GM21717 (cell line): ENCODE measurements around the gene FOXA2.
"Not testable (repeated sequence)": the region's sequence is repeated elsewhere in the genome, so short reads cannot be mapped to it uniquely, and the experiment has no call there.

Experiments used
- ATAC-seq: cut with Tn5 transposase; IDR thresholded peaks from one replicate; pipeline ENCODE4 v1.9.1; 2021; ENCODE audit warnings: mild to moderate bottlenecking, moderate library complexity; ENCODE audit not compliant: unreplicated experiment

The FOXA2 gene

DNA sequence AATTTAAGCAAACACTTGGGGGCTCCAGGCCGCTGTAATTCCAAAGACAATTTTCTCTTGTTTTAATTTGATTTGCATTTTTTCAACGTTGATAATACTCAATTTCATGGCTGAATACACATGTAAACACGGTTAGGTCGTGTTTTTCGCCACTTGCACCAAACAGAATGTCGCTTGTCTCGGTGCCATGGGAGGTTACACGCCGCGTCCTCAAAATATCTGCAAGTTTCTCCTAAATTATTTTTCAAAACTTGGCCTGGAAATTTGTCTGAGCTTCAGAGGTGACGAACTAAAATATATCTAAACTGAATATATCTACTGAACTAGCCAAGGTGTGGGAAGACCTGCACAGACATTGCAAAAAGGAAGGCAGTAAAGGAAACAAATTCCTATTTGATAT lies 15.0 kb downstream of the FOXA2 start:
- ATAC-seq, result no peak

DNA sequence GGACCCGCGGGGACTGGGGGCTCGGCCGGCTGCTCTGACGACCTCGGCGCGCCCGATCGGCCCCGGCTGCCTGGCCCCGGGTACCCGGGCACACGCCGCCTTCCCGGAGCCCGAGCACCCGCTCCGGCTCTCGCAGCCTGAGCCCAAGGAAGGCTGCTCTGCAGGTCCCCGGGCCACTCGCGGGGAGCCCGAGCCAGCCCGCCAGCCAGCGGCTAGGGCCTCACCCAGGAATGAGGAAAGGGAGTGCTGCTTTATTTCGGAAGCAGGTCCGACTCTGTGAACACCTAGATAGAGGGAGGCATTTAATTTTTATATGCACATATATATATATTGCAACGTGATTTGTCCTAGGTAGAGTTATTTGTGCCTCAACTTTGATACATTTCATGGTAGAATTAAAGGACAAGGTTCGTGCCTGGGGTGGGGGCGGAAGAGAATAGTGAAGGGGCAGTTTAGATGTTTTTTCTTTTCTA lies 15.5 kb downstream of the FOXA2 start:
- no peak for ATAC-seq

DNA sequence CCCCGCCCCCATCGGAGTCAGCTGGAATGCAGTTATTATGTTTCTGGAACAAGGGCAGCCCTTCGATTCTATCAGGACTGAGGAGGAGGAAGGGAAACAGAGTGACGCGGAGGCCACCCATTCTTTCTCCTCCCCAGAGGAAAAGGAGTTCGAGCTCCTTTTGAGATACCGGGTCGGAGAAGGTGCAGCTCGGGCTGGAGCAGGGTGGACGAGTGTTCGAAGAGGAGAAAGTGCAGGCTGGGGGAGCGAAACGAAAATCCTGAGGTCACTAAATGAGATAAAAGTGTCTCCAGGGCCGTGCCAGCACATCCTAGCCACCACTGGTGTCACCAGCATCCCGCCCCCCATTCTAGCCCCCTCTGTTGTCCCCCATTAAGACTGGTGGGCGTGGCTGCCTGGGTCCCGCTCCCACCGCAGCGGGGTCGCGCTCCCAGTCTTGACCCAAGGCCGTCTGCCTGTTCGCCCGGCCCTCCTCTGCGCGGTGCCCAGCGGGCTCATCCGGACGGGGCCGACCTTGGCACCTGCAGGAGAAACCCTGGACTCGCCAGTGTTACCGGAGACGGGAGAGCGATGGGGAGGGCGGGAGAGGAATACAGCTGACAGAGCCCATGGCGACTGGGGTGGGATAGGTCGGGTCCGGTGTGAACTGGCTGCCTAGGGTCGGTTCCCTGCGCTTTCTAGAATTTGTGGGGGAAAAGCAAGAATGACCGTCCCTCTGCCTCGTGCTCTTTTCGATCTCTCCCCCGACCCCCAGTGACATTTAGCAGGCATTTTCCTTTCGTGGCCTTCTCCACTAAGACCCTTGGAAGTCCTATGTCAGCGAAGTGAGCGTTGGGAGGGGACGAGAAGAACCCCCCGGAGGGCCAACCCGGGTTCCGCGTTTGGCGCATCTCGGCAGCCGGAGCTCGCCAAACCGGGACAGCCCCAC lies 16.2 kb downstream of the FOXA2 start:
- ATAC-seq, result no peak

DNA sequence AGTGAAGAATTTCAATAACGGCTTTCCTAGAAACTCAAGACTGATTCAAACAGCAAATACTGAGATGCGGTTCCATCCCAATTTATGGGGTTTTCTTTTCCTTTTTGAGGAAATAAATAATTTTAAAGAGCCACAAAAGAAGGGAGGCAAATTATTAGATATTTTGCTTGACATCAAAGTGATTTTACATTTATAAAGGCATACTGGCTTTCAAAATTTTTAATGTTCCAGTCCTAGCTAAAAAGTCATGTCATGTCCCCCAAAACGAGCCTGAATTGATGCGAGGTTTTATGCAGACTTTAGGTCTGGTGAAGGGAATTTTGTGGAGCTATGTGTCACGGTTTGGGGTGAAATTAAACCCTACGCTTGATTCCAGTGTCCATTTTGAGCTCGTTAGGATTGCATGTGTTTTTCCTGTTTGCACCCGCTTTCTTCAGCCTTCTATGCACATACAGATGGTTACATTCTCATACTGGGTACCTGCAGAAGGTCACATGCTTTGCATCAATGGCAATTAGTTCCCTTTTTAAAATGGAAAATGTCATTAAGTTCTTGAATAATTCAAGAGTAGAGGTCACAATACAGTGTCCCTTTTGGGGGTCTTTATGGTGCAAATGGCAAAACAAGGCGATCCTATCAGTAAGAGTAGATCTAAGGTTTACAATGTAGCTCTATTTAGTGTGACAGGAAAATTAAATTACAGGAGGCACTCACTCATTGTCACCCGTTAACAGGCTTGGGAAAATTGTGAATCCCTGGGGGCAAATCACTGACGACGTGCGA lies 17.3 kb downstream of the FOXA2 start:
- ATAC-seq, result no peak

DNA sequence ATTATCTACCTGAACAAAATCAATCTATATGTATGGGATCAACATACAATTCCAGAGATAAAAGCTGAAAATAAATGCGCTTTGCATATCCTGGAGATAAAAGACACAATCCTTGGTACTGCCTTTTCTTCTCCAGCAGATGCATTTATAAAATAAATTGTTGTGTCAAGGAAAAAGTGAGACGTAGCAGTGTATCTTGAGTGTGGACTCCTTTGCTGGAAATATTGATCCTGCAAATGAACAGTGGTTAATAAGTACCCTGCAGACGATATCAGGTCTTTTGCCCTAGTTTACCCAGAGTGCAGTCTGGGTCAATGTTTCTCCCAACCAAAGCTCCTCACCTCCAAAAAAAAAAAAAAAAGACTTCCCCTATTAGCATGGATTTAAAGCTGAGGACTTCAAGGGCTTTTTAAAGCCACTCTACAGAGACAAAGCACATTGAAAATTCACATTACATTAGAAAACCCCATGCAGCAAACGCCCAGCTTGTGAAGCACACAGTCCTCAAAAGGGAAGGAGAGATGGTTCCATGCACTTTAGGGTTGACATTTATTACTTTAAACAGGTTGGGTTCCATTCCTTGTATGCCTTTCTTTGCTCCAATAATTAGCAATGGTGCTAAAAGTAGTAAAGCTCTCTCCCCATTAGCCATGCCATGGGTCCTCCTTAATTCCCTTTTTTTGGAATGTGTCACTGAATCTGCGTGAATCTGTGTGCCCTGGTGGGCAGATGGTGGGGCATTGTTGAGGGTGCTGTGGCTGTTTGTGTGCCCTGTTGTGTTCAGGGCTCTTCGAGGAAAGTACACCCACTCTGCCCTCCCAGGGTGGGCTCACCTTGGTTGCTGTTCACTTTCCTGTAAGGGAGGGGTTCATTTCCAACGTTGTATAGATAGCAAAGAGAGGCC lies 21.1 kb downstream of the FOXA2 start:
- ATAC-seq, result no peak

DNA sequence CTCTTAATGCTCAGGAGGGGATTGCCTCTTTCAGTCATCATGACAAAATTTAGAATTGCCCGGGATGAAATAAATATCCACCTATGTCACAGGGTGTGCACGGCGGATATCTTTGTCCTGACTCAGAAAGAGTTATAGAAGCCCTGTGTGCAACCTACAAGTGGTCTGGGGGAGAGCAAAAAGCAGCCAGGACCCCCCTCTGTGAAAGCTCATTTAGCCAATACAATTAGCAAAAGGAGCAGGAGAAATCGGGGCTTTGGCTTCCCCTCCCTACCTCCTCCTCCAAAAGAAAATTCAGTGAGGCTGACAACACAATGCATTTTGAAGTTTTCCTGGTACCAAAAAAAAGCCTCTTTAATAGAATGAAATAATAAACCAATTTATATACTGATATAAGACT lies 21.8 kb downstream of the FOXA2 start:
- no peak for ATAC-seq

DNA sequence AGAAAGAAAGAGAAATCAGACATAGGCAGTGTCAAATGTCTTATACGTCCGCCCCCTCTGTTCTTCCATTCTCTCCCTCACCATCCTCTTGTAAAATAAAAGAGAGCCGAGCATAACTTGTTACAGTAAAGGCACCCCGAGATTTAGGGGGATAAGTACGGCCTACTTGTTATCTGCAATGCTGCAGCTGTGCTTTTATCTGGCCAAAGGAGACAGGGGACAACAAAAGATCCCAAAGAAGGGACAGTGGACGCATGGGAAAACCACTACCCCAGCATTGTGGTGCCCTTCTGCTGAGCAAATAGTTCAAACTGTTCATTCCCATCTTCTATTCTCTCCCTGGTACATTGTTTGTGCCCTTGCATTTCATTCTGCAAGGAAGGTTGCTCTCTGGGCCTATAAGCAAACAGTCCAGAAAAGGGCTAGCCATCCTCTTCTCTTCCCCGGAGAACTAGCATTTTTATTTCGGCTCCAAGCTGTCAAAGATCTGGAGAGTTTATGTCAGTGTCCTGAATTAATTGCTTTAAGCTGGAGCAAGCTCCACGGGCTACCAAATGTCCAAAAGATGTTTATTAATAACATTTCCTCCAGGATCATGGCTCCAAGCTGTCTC lies 22.3 kb downstream of the FOXA2 start:
- no peak for ATAC-seq

DNA sequence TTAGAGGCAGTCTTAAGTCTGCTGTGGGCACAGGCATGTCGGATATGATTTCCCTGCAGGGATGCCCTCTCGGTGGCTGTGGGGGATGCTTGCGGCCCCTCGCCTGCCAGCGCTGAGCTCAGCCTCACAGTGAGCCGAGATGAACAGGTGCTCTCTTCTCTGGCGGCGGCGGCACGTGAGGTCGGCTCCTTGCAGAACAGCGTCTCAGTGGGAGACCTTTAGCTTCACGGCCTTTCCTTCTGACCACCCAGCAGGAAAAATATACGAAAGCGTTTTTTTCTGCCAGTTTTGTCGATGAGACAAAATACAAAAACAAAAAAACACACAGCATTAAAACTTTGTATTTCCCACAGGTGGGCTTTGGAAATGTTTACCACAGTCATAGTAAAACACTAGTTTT lies 23.6 kb downstream of the FOXA2 start:
- ATAC-seq, result no peak

DNA sequence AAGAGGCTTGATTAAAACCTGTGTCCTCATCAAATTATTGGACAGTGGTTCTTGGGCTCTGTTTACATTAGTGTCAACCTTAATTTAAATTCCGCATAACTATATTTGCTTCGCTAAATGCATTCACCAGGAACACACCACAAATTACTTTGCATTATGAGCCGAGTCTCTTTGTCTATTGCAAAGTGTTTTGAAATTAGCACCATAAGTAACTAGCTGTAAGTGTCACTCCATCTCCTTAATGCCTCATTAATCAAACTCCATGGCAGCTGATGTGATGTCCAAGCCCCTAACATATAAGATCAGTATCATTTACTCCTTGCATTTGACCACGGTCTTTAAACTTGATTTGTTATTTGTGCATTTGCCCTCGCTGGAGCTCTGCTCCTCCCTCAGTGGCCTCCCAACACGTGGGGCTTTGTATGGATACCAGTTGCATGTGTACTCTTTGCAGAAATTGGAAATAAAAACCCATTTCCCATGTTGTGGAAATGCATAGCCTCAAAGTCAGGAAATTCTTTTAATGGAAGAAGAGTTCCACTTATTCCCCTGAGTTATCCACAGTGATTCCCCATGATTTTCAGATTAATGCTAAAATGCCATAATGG lies 24.6 kb downstream of the FOXA2 start:
- no peak for ATAC-seq

DNA sequence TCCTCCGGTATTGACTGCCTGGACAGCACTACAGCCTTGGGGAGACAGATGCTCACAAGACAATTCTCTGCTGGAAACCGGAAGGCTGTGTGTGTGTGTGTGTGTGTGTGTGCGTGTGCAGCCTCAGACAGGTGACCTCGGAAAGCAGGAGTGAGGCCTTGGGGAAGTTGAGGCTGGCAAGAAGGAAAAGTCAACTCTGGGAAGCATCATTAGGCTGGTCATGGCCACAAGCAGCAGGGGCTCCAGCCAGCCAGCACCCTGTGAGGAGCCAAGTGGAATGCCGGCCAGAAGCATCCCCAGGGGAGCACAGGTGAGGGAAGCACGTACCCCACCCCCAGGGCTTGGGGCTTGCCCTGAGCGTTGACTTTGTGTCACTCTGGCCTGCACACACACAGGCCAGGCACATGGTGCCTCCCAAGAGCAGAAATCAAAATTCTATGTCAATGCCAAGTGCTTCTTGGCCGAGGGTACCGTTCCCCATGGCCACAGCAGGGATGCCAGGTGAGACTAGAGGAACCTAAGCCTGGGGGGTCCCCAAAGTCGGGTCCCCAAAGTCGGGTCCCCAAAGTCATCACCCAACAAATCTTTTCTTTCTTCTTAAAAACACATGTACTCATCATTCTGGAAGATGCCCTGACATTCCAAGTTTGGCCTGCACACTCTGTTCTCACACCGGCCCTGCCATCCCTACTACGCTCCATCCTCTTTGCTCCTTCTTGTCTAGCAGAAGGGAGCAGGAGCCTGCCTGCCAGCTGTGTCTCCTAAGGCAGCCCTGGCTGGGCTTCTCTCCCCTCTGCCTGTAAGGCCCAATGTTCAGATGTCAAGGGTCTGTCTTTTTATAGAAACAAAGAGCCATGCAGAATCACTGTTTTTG lies 26.7 kb downstream of the FOXA2 start:
- no peak for ATAC-seq

DNA sequence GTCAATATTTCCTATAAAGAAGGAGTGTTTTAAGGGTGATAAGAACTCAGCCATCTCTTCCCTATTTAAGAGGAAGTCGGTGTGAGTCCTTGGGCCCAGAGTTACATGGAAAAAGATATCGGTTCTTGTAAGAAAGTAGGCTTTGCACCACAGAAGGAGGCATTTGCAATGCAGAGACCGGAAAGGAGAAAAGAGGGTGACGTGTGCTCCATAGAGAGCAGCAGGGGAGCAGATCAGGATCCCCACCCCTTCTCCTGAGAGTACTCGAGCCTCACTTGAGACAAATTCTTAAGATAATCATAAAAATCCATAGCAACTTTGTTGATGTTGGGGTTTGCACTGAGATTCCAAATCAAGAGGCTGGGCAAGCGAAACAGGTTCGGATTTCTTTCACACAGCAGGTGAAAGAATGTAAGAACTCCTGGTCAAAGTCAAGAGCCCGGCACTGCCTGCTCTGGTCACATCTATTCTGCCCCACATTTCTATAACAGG lies 27.8 kb downstream of the FOXA2 start:
- no peak for ATAC-seq

DNA sequence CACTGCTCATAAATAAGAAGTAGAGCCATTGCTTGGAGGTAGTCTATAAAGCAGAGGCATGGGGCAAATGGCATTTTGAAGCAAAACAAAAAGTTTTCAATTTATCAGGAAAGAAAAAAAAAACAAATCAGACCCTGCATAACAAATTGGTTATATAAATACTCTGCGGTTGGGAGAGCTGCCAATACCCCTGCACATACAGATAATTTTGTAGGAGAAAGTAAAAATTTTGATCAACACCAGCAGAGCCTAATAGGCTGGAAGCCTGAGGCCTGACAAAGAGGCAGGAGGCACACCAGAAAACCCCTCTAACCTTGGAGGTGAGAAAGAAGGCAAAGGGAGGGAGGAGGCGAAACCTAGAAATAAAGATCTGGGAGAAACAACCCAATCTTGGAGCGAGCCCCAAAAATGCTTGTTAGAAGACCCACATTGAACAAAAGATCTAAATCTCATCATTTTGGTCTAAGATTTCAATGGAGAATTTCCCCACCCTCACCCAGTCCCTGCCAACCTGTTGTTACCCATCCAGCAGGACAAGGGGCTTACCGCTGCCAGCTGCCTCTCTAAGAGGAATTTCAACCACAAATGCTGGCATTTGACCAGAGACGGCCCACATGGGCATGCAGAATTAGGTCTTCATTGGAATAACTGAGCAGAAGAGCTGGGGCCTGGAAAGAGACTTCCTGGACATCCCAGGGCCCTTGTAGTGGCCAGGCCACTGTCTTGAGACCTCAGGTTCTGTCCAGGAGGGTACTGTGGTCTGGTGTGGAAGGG lies 28.4 kb downstream of the FOXA2 start:
- ATAC-seq, result no peak

DNA sequence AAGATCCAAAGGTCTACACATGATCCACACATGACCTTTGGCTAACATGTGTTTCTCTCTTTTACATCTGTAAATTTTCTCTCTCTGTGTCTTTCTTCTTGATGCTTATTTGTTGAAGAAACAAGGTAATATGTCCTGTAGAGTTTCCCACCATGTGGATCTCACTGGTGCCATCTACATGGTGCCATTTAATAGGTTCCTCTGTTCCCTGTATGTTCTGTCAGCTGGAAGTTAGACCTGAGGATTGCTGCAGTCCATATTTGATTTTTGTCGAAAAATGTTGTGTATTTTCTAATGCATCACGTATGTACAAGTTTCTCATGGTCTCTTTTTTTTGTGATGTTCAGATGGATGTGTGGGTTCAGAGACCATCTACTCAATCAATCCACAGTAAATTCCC lies 30.0 kb downstream of the FOXA2 start:
- no peak for ATAC-seq

DNA sequence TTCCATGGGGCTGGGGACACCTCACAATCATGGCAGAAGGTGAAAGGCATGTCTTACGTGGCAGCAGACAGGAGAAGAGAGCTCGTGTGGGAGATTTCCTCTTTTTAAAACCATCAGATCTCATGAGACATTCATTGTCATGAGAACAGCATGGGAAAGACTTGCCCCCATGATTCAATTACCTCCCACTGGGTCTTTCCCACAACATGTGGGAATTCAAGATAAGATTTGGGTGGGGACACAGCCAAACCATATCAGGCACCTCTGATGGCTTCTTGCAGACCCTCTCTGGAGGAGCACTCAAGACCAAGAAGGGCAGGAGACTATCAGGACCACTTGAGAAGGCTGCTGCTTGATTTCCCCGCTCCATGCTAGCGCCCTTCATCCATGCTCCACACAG lies 33.9 kb downstream of the FOXA2 start:
- not testable (repeated sequence) for ATAC-seq

DNA sequence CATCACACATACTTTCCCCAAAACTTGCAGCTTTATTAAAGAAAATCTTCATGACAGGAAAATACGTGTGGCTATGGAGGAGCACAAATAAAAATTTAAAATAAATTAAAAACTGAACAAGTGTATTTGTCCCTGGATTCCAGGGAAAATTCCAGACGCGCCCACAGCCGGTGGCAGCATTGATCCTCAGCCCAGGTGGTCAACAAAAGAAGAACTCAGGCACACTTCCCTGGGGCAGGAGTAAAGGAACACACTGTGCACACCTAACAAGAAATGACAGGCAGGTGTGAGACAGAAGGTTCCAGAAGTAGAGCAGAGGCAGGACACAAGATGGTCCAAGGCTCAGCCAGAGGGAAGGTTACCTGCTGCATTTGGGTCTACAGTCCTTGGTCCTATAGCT lies 36.3 kb downstream of the FOXA2 start:
- no peak for ATAC-seq

DNA sequence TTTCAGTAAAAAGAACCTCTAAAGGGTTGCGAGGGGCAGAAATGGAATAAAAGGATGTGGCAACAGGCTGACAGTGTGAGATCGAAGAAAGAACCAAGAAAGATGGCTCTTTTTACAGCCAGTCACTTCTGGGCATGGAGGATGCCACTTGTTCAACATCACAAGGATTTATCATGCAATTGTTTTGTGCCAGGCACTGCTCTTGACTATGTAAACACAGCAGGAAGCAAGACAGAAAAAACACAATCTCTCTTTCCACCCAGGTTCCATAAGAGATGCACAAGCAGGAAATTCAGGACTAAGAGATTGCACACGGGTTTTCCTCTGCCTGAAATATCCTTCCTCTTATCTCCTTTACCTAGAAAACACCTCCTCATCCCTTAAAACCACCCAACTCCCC lies 38.0 kb downstream of the FOXA2 start:
- no peak for ATAC-seq

DNA sequence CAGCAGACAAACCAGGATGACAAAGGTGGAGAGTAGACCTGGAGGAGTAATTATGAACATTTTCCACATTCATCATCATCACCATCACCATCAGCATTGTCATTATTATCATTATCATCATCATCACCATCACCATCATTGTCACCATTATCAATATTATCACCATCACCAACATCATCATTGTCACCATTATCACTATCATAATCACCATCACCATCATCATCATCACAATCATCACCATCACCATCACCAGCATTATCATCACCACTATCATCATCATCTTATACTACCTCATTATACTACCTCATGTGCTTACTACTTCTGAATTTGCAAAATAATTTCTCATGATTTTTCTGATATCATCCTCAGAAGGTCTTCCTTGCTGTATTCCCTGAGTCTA lies 39.3 kb downstream of the FOXA2 start:
- ATAC-seq, result no peak

DNA sequence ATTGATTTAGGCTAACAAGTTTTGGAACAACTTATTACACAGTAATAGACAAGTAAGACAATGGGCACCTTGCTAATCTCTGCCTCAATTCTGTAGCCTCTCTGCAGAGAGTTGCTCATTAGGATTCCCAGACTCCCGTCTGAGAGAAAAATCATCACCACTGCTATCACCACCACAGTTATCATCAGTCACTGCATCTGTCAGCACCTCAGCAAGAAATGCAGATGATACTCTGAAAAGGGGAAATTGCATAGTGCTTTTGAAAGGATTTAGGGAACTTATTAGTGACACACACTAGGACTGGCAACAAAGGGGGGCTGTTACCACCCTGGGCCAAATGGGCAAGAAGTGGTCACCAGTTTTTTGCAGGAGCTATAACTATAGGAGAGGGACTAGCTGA lies 39.9 kb downstream of the FOXA2 start:
- no peak for ATAC-seq
